HG02943 (cell line): ENCODE data around the gene LSAMP.
A peak's percentile ranks its signal among the peaks of the same experiment; 100 is the strongest.

Experiments used
- ATAC-seq: cut with Tn5 transposase; IDR thresholded peaks from one replicate; pipeline ENCODE4 v1.9.1; 2021; ENCODE audit warnings: mild to moderate bottlenecking, low read depth, moderate library complexity; ENCODE audit not compliant: unreplicated experiment

Gene LSAMP

DNA sequence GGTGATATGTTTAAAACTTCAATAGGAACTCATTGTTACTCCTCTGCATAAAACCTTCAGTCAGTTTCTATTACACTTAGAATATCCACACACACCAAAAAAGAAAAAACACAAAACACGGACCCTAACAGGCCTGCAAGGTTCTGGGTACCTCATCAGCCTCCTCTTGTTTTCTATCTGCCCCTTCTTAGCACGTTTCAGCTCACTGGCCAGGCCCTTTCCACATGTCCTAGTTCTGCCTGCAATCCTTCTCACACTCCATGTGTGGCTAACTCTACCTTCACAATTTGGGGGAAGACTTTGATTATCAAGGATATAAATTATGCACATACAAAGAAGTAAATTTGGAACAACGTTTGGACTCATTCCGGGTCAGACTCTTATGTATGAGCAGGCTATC is 376.3 kb downstream of the LSAMP start:
- no peak for ATAC-seq

DNA sequence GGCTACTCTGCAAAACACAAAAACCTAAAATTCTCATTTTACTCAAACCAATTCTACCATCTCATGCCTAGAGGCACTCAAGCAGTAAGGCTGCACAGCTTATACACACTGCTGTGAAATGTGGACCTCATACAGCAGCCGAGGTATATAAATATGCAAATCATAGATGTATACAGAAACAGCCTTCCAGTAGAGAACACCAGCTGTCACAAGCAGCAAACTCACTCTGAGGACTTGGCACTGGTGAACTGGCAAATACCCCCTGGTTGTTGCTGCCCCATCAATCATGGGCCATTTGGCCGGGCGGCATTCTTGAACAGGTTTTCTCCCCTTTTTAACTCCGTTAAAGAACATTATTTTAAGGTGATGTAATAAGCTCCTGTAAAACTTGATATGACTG is 378.0 kb downstream of the LSAMP start:
- ATAC-seq, result no peak

DNA sequence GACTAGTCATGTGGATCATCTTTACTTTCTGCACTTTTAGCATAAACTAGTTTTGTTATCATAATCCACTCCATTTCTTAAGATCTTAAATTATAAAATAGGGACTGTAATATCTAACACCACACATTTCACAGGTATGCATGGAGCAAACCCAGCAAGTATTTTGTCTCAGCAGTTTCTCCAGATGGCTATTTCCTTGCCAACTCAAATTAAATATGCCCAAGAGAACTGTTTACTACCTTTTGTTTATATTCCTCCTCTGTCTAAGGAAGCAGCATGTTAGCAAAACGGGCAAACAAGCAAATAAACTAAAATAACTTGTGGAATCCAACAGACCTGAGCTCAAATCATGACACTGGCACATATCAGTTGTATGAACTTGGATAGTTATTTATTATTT is 379.8 kb downstream of the LSAMP start:
- no peak for ATAC-seq

DNA sequence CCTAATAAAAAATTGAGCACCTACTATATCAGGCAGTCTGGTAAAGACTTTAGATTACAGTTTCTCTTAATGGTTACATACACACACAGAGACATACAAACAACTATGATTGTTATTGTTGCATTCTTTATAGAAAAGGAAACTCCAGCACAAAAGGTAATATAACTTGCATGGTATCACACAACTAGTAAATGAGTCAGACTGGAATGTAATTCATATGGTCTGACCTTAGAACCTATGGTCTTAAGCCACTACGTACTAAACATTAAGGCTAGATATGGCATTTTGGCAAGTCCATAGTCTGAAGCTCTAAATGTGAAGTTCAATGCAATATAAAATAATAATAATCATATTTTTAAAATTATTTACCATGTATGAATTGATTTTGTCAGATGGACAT is 380.6 kb downstream of the LSAMP start:
- no peak for ATAC-seq

DNA sequence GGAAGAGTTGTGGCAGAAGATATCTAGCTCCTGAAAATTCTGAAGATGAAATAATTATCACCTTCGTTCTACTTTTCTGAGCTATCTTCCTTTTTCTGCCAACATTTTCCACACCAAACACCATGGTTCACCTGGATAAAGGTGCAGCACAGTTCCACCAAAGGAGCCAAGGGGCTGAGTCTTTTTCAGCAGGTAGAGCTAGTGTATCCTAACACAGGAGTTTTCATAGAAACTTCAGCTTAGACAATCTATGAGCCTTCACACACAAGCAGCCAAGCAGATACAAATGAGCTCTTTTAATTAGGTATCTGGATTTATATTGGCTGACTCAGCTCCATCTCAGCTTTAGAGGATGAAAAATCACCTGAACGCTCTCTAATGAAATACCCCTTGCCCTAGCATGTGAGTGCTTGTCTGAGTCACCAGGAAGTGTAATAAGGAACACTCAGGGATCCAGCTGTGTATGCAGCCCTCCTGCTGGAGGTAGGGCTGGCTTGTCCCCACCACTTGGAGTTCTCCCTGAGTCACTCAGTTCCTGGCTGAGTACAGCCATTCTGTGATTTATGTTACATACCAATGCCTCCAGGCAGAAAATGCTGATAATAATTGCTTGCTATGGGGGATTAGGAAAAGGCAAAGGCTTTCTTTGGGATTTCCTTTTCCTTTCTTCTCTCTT is 385.7 kb downstream of the LSAMP start:
- no peak for ATAC-seq

DNA sequence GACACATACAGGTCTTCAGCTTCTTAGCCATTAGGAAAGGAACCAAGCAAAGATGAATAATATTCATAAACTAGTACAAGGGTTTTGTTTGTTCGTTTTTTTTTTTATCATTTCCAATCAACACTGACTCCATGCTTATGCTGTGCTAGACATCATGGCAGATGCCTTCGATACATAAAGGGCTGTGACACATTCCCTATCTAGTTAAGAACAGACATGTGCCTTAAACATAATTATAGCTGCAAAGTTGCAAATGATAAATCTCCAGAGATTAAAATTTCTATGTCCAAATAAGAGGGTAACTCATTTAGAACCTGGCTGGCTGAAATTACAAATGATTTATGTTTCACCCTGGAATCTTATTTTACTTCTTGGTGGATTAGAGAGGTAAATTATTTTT is 386.4 kb downstream of the LSAMP start:
- no peak for ATAC-seq

DNA sequence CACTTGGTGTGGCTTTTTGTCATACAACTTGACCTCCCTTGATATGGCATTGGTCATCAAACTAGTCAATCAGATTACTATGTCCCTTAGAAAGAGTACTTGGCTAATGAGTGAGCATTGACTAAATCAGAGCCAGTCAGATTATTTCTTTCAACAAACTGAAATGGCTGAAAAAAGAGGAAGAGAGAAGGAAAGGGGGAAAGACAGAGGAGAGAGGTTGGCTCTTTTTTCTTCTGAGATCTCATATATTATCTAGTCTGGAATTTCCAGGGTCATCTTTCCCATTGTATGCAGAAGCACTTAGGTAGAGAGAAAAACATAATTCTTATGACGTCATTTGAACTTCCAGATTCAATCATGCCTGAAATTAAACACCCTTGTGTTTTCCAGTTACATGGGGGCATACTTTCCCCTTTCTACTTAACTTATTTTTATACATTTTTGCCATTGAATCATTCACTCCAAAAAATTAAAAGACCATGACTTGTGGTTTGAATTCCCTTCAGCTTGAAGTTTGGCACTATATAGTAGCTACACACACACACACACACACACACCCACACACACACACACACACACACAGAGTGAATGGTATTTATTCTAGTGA is 387.8 kb downstream of the LSAMP start:
- ATAC-seq, result no peak

DNA sequence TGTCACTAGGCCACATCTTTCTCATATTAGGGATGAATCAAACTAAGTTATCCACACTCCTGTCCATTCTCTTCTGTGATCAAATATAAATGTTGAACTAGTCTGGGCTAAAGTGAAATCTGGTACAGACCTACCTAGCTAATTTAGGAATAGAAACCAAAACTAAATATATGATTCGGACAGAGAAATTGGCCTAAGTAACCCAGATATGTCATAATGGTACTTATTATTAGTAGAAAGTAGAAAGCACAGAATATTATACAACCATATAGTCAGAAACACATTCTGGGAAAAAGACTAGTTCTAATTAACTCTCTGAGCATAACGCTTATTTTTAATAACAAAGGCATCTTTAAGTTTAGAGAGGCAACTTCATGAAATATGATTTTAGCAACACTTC is 389.0 kb downstream of the LSAMP start:
- ATAC-seq, result peak; percentile 86

DNA sequence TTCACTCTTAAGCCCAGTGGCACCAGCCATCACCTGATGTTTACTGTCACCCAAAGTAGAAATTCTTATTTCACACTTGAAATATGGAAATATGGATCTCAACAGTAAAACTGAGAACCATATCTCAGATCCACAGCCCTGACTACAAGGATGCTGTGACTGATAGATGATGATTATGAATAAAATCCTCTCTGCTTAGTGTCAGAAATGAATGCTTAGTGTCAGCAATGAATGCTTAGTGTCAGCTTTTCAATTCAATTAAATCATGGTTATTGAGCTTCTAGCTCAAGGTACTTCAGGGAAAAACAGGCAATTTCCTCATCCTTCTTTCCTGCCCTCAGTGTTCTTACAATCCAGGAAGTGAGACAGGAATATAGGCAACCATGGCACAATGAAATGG is 392.3 kb downstream of the LSAMP start:
- no peak for ATAC-seq

DNA sequence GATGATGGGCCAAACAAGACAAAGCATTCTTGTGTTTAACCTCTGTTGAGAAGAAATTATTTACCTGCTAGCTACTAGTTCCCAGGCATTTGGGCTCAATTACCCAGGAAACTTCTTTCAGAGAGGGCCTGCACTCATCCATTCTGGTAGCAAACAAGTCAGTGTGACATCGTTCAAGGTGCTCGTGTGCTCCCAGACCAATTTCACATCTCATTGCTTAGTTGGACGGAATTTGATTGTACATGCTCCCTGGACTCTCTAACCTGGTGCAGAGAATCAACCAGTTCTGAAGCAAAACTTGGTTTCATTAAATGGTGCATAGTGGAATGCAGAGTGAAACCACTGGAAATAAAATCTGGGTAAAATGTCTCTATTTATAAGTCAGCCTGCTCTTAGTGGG is 392.7 kb downstream of the LSAMP start:
- no peak for ATAC-seq

DNA sequence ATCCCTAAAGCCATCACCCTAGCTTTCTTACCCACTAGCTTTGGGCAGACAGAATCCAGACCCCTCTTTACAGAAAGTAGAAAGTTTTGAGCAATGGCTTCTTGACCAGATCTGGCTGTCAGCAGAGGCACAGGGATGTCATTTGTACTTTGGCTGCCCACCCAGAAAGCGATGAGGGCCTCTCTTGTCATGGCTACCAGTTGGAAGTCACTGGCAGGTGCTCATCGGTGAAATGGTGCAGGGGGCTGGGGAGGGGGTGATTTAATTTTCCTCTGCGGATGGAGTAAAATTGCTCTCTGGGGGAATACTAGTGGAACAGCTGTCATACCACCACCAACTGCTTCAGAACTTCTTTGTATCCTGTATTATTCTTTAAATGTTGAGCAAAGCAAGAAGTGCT is 393.7 kb downstream of the LSAMP start:
- no peak for ATAC-seq

DNA sequence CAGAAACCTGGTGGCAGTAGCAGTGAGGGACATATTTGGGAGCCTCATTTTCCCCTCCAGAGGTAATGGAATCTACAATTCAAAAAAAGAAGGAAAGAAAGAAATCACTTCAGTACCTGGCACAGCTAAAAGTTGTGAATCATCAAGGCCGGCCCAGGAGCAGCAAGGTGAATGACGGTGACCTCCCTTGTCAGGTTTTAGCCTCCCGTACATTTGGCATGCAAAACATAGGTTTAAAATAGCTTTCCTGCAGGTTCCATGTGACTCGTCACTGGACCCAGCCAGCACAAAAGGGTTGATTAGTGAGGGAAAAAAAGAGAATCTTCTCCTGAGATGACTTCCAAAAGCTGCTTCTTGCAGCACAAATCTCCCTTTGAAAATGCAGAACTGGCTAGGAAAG is 394.2 kb downstream of the LSAMP start:
- no peak for ATAC-seq

DNA sequence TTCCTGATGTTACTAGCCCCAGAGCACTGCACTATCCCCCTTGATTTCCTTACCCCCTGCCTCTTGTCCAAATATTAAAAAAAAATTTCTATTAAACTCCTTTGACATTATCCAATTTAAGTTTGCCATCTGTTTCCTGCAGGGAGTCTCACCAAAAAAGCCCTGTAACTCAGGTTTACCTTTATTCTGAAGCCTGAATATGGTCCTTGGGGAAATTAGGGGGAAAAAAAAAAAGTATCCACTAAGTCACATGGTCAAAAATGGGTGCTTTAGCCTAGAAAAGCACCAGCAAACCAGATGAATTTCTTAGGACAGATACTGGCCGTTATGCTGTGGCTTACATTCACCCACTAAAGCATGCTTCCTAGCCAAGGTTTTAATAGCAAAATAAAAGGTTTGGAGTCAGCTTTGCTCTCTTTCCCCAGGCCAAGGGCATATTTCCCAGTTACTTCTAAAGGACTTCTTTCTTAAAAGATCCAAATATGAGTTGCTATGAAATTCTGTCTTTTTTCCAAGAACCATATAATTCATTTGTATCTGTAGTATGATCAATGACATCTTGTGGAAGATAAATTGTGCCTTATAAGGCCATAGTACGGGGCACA is 394.9 kb downstream of the LSAMP start:
- no peak for ATAC-seq

DNA sequence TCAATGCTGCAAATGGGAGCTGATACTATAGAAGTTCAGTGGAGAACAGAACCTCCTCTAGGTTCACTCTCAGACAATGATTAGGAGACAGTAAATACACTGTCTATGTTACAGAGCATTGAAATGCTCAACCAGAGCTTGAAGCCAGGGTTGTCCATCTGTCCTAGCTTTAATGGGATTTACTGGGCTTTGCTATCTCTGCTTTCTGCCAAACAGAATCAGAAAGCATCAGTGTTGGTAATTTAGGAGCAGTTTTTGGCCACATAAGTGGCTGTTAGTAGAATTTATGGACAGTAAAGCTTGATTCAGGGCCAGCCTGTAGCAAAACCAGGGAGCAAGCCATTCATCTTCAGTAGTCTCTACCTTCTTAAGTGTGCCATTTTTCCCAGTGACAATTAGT is 396.3 kb downstream of the LSAMP start:
- no peak for ATAC-seq

DNA sequence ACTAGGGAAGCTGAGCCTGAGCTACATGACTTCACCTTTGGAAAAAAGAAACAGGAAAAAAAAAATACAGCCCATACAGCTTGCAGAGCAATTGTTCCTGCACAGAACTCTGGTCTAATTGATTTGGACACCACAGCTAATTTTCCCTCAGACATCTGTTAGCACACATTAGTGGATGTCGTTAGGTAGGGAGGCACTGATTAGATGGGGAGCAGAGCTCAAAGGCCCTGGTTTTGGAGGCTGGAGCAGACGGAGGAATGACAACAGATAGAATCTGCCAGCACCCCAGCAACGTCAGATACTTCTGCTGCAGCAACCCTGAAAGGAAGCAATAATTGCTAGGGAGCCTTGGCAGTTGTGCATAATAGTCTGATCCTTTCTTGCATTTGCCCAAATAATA is 398.9 kb downstream of the LSAMP start:
- ATAC-seq, result no peak

DNA sequence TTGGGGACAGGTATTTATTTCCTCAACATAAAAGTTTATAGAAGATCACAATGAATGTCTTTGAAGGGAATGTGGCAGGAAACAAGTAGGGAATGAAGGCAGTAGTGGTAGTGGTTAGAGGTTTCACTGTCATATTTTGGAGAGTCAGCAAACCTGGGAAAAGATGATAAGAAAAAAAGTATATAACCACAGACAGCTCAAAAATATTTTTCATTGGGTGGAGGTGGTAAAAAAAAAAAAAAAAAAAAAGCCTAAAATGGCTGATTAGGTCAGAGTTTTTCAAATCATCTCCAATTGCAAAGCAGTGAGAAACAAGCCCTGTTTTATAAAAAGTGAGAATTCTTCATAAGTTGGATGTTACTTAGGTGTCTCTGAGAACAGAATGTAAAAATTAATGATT is 400.0 kb downstream of the LSAMP start:
- ATAC-seq, result no peak

DNA sequence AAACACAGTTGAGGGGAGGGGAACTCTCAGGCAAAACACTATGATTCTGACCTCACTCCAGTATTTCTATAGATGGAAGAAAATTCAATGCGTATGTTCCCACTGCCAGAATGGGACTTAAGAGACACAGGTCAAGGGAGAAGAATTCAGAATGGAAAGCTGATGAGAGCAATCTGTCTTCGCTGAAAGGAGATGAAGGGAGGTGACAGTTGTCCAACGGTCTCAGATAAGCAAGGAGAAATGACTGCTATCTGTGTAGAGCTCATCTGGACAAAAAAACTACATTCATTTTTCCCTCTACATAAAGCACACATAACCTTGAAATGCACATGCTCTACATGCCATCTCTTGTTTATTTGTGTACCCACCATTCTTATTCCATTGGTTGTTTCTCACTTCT is 405.1 kb downstream of the LSAMP start:
- no peak for ATAC-seq

DNA sequence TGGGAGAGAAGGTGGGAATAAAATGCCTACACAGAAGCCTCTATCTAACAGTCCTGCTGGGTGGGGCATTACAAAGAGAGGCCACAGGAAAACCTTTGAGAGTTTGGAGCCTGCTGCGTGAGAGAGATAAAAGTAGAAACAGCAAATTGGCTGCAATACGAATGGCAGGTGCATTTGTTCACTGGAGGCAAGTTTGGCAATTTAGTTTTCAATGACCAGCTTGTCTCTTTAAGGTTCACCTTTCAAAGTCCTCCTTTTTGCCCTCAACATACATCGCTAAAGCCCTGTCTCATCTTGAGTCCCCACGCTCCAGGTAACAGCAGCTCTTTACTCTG is 405.7 kb downstream of the LSAMP start:
- no peak for ATAC-seq

DNA sequence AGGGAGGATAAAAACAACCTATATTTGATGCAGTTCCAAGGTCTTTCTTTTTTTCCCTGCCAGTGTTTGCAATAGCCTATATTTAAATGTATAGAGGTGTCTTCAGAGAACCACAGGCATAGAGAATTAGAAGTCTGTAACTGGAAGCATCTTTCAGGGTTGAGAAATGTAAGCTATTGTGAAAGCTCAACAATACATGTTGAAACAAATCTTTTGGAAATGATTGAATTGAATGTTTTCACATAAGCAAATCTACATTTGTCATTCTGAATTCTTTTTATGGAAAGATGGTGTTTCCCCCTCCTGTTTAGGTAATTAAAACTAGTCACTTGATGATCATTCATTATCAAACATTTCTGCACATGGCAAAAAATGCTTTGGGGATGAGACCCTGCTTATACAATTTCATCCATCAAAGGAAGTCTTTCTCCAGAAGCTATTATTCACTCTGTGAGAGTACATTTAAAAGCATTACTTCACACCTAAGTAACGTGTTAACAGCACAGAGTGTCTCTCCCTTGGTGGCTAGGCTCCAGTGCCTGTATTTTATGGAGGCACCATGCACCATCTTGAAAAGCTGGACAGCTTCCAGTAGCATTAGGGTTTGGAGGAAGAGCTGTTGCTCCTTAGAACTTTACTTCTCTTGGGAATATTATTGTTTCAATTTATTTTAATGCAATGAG is 406.2 kb downstream of the LSAMP start:
- no peak for ATAC-seq

DNA sequence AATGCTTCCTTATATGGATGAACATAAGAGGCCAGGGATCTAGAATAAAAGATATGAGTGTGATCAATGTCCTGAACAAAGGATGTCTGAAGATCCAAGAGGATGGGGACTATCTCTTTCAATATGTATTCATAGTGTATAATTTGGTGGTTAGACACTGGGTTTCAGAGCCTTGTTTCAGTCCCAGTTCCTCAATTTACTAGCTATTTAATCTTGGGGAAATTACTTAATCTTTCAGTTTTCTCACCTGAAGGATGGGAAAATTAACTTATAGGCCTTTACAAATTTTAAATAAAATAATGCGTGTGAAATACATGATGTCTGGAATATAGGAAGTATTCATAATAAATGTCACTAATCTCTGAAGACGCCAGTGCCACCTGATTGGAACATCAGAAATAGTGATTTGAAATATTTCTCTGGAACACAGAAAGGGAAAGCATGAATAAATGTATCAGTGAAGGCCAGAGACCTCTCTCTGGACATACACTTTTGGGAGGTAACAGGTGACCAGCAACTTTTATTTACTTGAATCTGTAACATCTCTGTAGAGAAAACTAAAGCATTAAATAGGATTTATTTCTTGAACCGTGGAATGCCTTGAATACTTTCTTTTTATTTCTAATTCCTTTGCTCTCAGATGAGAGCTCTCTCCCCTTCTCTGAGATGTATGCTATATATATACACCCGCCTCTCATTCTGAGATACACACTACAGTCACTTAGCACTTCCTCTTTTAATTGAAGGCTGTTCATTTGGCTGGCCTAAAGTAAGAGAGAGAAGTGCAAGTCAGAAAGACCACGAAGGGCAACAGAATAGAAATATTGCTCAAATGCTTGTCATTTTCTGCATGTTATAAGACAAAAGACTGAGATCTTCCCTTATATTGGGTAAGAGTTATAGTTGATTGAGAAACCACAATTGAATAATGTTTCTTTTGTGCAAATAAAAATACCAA is 407.1 kb downstream of the LSAMP start:
- peak; percentile 97 for ATAC-seq

DNA sequence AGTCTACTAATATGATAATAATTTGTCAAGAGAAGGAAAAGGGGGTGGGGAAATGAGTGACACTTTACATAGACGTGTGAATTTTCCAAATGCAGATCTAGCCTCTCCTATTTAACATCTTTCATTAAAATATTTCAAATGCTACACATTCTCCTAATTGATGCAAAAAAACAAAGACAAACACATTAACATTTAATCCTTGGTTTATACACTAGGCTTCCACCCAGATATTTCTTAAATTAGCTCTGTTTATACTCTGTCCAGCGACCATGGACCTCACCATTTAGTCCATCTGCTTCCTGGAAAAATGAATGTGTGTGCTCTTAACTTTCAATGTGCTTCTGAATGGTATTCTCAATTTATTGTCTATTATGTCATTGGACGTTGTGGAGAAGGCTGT is 409.9 kb downstream of the LSAMP start:
- ATAC-seq, result no peak
